MM.1S (cell line): ENCODE measurements around the gene UBE2S.

ENCODE experiments used
- EZH2 ChIP-seq: fragments of 300-600 bp; sonication (generic); optimal IDR thresholded peaks from 2 replicates; pipeline ENCODE3; 2017; ENCODE audit warnings: low read depth, mild to moderate bottlenecking, antibody characterized with exemption, low read length, mixed read lengths
- EZH2phosphoT487 ChIP-seq: fragments of 300-600 bp; sonication (generic); IDR thresholded peaks from 2 replicates; pipeline ENCODE4 v1.6.1; 2018; ENCODE audit warnings: antibody characterized with exemption, low read length
- TF ChIP-seq, protein P1 (sequence below): fragments of 300-600 bp; sonication (generic); IDR thresholded peaks from 2 replicates; pipeline ENCODE4 v1.5.1; 2016; ENCODE audit warnings: antibody characterized with exemption, low read length, mixed read lengths

DNA sequence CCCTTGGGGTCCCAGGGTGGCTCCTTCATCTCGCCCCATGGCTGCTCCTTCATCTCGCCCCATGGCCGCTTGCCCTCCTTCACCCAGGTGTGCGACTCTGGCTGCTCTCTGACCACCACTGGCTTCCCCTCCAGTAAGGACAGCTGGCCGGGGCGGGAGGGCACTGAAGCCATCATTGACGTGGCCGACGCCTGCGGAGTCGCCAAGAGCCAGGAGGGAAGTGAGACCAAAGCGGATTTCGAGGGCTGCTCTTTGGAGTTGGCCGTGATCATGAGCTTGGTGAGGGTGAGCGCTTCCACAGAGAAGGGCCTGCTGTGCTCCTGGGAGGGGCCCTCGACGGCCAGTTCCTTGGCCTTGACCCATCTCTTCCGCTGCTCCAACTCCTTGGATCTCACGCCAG lies 49.1 kb downstream of the UBE2S start:
- TF ChIP-seq, protein P1, sequence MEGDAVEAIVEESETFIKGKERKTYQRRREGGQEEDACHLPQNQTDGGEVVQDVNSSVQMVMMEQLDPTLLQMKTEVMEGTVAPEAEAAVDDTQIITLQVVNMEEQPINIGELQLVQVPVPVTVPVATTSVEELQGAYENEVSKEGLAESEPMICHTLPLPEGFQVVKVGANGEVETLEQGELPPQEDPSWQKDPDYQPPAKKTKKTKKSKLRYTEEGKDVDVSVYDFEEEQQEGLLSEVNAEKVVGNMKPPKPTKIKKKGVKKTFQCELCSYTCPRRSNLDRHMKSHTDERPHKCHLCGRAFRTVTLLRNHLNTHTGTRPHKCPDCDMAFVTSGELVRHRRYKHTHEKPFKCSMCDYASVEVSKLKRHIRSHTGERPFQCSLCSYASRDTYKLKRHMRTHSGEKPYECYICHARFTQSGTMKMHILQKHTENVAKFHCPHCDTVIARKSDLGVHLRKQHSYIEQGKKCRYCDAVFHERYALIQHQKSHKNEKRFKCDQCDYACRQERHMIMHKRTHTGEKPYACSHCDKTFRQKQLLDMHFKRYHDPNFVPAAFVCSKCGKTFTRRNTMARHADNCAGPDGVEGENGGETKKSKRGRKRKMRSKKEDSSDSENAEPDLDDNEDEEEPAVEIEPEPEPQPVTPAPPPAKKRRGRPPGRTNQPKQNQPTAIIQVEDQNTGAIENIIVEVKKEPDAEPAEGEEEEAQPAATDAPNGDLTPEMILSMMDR: no peak
- TF ChIP-seq EZH2 (no peak), EZH2phosphoT487 (no peak)
